ENCODE data around the gene LEO1. TPM values are rescaled to one million over a fixed set of nuclear protein-coding genes. Genes with fewer than 3 reads are reported as not detected.
A peak's percentile ranks its signal among the peaks of the same experiment; 100 is the strongest.

Gene LEO1
- total and polyA plus RNA-seq, 2 of the 13 experiments (the other 11 are each of a cell fraction or from before 2014, with no cell fraction given): 17.0 to 60.3 TPM

DNA sequence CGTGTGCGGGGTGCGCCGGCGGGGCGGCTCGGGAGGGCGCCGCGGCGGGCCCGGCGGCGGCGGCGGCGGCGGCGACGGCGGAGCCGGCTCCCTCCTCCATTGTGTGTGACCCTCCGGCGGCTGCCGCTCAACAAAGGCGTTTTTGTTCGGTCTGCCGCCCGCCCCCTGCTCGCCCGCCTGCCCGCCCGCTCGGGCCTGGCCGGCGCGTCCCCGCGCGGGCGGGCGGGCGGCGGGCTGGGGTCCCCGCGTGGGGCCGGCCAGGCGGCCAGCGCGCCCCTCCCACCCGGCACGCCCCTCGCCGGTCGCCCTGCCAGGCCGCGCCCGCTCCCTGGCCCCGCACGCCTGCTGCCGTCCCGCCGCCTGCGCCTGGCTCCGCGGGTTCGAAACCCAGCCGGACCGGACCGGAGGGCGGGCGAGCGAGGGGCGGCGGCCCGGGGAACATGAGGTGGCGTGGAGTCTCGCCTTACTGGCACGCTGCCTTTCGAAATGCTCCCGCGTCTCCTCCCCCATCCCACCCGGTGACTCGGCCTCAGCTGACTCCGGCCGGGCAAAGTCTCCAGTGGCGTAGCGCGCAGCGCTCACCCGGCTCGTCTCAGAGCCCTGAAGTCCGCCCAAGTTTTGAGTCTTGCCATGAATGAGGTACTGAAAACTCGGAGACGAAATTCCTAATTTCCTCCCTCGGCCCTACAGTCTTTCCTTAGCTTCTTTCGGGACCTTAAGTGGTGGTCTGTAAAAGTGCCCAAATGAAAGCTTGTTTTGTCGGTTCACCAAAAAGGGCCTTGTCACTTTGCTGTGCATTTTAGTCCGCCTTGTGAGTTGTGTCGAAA, 48.0 kb upstream of the LEO1 start (continued):
- TF ChIP-seq NFAT5 (CRISPR knock-in tag; IDR thresholded peaks at IDR 0.05): peak; percentile 63
- 0 out of 2 replicates have a peak, but pooled peaks have one; percentile 6 for TF ChIP-seq ZNF687 (CRISPR knock-in tag; IDR thresholded peaks at IDR 0.05)
- TF ChIP-seq TOPORS (CRISPR knock-in tag; IDR thresholded peaks at IDR 0.05): peak; percentile 79; the same call in 1 of the 2 replicates
- TF ChIP-seq ZNF180 (CRISPR knock-in tag; IDR thresholded peaks at IDR 0.05; ENCODE audit: borderline replicate concordance, low read depth): no peak
- peak; percentile 36; the same call in 1 of the 2 replicates for TF ChIP-seq ETV6 (CRISPR knock-in tag; conservative IDR thresholded peaks at IDR 0.05)
- TF ChIP-seq TGIF2 (CRISPR knock-in tag; IDR thresholded peaks at IDR 0.05): peak; percentile 22; the same call in 1 of the 2 replicates
- TF ChIP-seq ZNF430 (CRISPR knock-in tag; IDR thresholded peaks at IDR 0.05): peak; percentile 54; the same call in 1 of the 2 replicates
- no peak for TF ChIP-seq ZNF12 (CRISPR knock-in tag; IDR thresholded peaks at IDR 0.05)
- TF ChIP-seq ZNF331 (CRISPR knock-in tag; IDR thresholded peaks at IDR 0.05): peak; percentile 35; the same call in 1 of the 2 replicates
- TF ChIP-seq, protein P1, sequence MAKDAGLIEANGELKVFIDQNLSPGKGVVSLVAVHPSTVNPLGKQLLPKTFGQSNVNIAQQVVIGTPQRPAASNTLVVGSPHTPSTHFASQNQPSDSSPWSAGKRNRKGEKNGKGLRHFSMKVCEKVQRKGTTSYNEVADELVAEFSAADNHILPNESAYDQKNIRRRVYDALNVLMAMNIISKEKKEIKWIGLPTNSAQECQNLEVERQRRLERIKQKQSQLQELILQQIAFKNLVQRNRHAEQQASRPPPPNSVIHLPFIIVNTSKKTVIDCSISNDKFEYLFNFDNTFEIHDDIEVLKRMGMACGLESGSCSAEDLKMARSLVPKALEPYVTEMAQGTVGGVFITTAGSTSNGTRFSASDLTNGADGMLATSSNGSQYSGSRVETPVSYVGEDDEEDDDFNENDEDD (CRISPR knock-in tag; IDR thresholded peaks at IDR 0.05; ENCODE audit: borderline replicate concordance): peak; percentile 57; the same call in 1 of the 2 replicates
- TF ChIP-seq, protein P2, sequence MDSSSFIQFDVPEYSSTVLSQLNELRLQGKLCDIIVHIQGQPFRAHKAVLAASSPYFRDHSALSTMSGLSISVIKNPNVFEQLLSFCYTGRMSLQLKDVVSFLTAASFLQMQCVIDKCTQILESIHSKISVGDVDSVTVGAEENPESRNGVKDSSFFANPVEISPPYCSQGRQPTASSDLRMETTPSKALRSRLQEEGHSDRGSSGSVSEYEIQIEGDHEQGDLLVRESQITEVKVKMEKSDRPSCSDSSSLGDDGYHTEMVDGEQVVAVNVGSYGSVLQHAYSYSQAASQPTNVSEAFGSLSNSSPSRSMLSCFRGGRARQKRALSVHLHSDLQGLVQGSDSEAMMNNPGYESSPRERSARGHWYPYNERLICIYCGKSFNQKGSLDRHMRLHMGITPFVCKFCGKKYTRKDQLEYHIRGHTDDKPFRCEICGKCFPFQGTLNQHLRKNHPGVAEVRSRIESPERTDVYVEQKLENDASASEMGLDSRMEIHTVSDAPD (CRISPR knock-in tag; IDR thresholded peaks at IDR 0.05): peak; percentile 39; the same call in 1 of the 2 replicates
- peak; percentile 29; the same call in 1 of the 2 replicates for TF ChIP-seq CEBPB (IDR thresholded peaks at IDR 0.05; ENCODE audit: borderline replicate concordance, low read depth, low read length)
- no peak for TF ChIP-seq SMAD3 (CRISPR knock-in tag; IDR thresholded peaks at IDR 0.05)
- no peak for TF ChIP-seq ZNF737 (CRISPR knock-in tag; IDR thresholded peaks at IDR 0.05; ENCODE audit: borderline replicate concordance)
- TF ChIP-seq RARA (CRISPR knock-in tag; IDR thresholded peaks at IDR 0.05): peak; percentile 52; the same call in 1 of the 2 replicates
- TF ChIP-seq FOXA1 (IDR thresholded peaks at IDR 0.05): no peak
- TF ChIP-seq FOXA1 (CRISPR knock-in tag; IDR thresholded peaks at IDR 0.05): peak; percentile 35; the same call in 1 of the 2 replicates

All from HepG2 (cell line).